Measurements from ENCODE around the gene TOMT. TPM values are rescaled to one million over a fixed set of nuclear protein-coding genes. Genes with fewer than 3 reads are reported as not detected.
A peak's percentile ranks its signal among the peaks of the same experiment; 100 is the strongest.

TOMT gene
- total RNA-seq, 2 experiments from 2014 or later = not detected

DNA sequence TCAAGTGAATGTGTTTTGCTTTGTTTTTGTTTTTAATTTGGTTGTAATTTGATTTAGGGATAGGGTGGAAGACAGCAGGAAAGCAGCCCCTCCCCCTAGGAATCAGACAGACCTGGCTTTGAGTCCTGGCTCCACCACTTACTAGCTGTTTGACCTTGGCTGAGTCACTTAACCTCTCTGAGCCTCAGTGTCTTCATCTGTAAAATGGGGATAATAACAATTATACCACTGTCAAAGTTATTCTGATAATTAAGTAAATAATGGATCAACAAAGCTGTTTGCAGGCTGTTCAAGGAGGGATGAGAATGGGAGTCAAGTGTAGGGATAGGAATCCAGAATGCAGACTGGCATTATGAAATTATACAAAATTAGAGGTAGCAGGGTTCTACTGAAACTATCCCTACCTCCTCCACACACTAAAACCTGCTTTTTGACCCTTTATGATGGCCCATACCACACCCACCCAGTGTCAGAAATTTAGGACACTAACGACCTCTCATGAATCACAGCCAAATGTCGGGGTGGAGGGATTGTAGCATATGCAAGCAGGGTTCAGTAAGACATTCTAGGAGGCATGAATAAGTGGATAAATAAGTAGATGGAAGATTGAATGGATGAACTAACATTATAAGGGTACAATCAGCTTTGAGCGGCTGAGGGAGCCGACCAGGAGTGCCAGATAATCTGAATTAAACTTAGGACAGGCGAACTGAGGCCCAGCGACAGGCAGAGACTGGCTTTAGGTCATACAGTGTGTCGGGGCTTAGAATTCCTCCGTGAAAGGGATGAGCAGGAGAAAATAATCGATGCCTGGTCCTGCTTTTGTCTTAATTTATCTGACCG lies 5.8 kb downstream of the TOMT start:
- H3K27ac ChIP-seq (ENCODE audit: low read depth, low read length, poor library complexity, severe bottlenecking) = peak overlapping the region; percentile 78
- H3K9me2 ChIP-seq (ENCODE audit: insufficient read depth, low read length) = no peaks in the 10 kb centered on the region
- ChIA-PET CTCF (ENCODE audit: unreplicated experiment) (interaction anchor here (1.3 kb wide), 1 partner anchor 33 kb away, joined by 4 read pairs; no protein-coding TSS in a partner anchor), POLR2A (interaction anchor here (1.3 to 1.6 kb wide), 3 partner anchors 10 to 72 kb away, joined by 4 to 7 read pairs (median 6); no protein-coding TSS in a partner anchor)
- peaks cover 8% of the 10 kb centered on the region; the same call in 1 of the 2 replicates for H3K36me3 ChIP-seq (ENCODE audit: insufficient read depth, low read length)
- no peaks in the 10 kb centered on the region; the same call in 1 of the 2 replicates for H3K79me2 ChIP-seq (ENCODE audit: insufficient read depth, low read depth, low read length)
- intact Hi-C loops (cut with micrococcal nuclease; ENCODE audit: unreplicated experiment) = loop anchor here (1.0 kb wide), 2 partner anchors 8 to 112 kb away; partner anchors contain the start of gene LAMTOR1
- peak overlapping the region; percentile 60; the same call in 1 of the 2 replicates for H2AFZ ChIP-seq (ENCODE audit: low read length)
- peak overlapping the region; percentile 93 for H3K4me2 ChIP-seq (ENCODE audit: low read length)
- H4K20me1 ChIP-seq (ENCODE audit: insufficient read depth, low read length) = no peaks in the 10 kb centered on the region
- DNase-seq (ENCODE audit: low spot score) = no peak
- TF ChIP-seq CTCF (conservative IDR thresholded peaks at IDR 0.05; ENCODE audit: low read length) (no peak), EZH2phosphoT487 (IDR thresholded peaks at IDR 0.05; ENCODE audit: borderline replicate concordance, low read depth, low read length) (no peak)
- peak overlapping the region; percentile 76 for H3K4me3 ChIP-seq (ENCODE audit: low read depth, low read length, poor library complexity, severe bottlenecking)
- H3K4me1 ChIP-seq (ENCODE audit: insufficient read depth, low read length, poor library complexity, severe bottlenecking) = peaks cover 19% of the 10 kb centered on the region
- no peaks in the 10 kb centered on the region for H3K9me3 ChIP-seq (ENCODE audit: low read length)
- TSS peak; percentile 87 for BruUV-seq (replicated peaks)

DNA sequence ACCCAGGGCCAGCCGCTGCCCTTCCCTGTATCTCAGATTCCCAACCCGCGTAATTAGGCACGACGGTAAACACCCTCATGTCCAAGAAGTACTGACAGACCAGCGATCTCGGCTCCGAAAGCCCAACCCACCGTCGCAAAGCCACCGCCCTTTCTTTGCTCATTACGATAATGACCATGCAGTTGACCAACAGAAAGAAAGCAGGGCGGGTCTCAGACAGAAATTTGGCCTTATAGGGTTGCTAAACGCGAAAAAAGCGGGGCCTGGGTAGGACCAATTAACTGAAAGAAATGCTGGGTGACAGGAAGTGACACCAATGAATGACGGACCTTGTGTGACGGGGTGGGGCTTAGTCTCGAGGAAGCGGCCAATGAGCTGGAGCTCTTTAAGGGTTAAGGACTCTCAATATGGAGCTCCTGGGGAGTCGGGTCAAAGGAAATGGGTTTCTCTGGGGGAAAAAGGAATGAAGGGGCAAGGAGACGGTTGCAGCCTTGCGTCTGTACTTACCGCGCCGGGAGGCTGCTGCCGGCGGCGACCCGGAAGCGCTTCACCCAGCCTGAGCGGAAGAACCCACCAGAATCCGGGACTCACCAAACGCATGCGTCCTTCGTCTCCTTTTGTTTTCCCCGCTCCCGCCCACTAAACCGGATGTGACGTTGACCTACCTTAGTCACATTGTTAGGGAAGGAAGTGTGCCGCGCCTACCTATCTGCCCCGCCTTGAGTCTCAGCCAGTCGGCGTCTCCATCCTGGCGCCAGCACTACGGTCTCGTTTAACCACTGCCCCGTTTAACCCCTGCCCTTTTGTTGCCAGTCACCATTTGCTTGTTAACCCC lies 6.6 kb downstream of the TOMT start, which contains the start of gene ANAPC15:
ANAPC15 (minus strand) TSS at position 553 of the 835 bp plus-strand sequence. CDS start 1,419 bp downstream, outside the sequence.
- H3K9me2 ChIP-seq (ENCODE audit: insufficient read depth, low read length) = no peaks in the 10 kb centered on the region
- TF ChIP-seq EZH2phosphoT487 (IDR thresholded peaks at IDR 0.05; ENCODE audit: borderline replicate concordance, low read depth, low read length) = no peak
- no peak for TF ChIP-seq CTCF (conservative IDR thresholded peaks at IDR 0.05; ENCODE audit: low read length)
- peaks cover 19% of the 10 kb centered on the region for H3K4me1 ChIP-seq (ENCODE audit: insufficient read depth, low read length, poor library complexity, severe bottlenecking)
- intact Hi-C loops (cut with micrococcal nuclease; ENCODE audit: unreplicated experiment) = loop anchor here (1.0 kb wide), 2 partner anchors 9 to 111 kb away; partner anchors contain the start of gene LAMTOR1
- no peaks in the 10 kb centered on the region for H4K20me1 ChIP-seq (ENCODE audit: insufficient read depth, low read length)
- ChIA-PET POLR2A (interaction anchor here (1.0 to 1.6 kb wide), 4 partner anchors 11 to 181 kb away, joined by 3 to 7 read pairs (median 5); no protein-coding TSS in a partner anchor), CTCF (ENCODE audit: unreplicated experiment) (interaction anchor here (1.2 kb wide), 1 partner anchor 87 kb away, joined by 5 read pairs; no protein-coding TSS in a partner anchor)
- peak; percentile 99 for DNase-seq (ENCODE audit: low spot score)
- H3K36me3 ChIP-seq (ENCODE audit: insufficient read depth, low read length) = peaks cover 8% of the 10 kb centered on the region; the same call in 1 of the 2 replicates
- H2AFZ ChIP-seq (ENCODE audit: low read length) = peak within 1 kb of the TSS; percentile 60; the same call in 1 of the 2 replicates
- H3K4me2 ChIP-seq (ENCODE audit: low read length) = peak within 1 kb of the TSS; percentile 93
- BruUV-seq (replicated peaks) = no TSS peak
- no peaks in the 10 kb centered on the region for H3K9me3 ChIP-seq (ENCODE audit: low read length)
- H3K27ac ChIP-seq (ENCODE audit: low read depth, low read length, poor library complexity, severe bottlenecking) = peak within 1 kb of the TSS; percentile 78
- no peaks in the 10 kb centered on the region; the same call in 1 of the 2 replicates for H3K79me2 ChIP-seq (ENCODE audit: insufficient read depth, low read depth, low read length)
- peak within 1 kb of the TSS; percentile 76 for H3K4me3 ChIP-seq (ENCODE audit: low read depth, low read length, poor library complexity, severe bottlenecking)

Measured in OCI-LY7 (cell line).